Activated CD4-positive, alpha-beta T cell treated with anti-CD3 and anti-CD28 coated beads, Interleukin-2, amount 10 ng/mL, durations not matched to agents 24 days and 14 days (primary cell): ENCODE data around the gene TUBB4B. TPM values are rescaled to one million over a fixed set of nuclear protein-coding genes. Genes with fewer than 3 reads are reported as not detected.
"Not testable (repeated sequence)": the region's sequence is repeated elsewhere in the genome, so short reads cannot be mapped to it uniquely, and the experiment has no call there.

Experiments used
- DNase-seq: peaks from one replicate; pipeline ENCODE4 v3.0.0; 2022
- H3K27ac Mint-ChIP-seq: one replicate; pipeline ENCODE4 v1.8.0; 2022; ENCODE audit warnings: mild to moderate bottlenecking, mixed read lengths
- H3K27me3 Mint-ChIP-seq: one replicate; pipeline ENCODE4 v1.8.0; 2022; ENCODE audit warnings: mixed read lengths
- H3K36me3 Mint-ChIP-seq: one replicate; pipeline ENCODE4 v1.8.0; 2022; ENCODE audit warnings: low read depth, mild to moderate bottlenecking, mixed read lengths
- H3K4me1 Mint-ChIP-seq: one replicate; pipeline ENCODE4 v1.8.0; 2021; ENCODE audit warnings: mixed read lengths
- H3K4me3 Mint-ChIP-seq: one replicate; pipeline ENCODE4 v1.8.0; 2022; ENCODE audit warnings: mild to moderate bottlenecking, moderate library complexity, mixed read lengths
- H3K9me3 Mint-ChIP-seq: one replicate; pipeline ENCODE4 v1.8.0; 2021; ENCODE audit warnings: mixed read lengths
- intact Hi-C: fragments of 100-400 bp; cut with micrococcal nuclease; formaldehyde crosslinking; loops from one replicate; pipeline ENCODE4 v1.15.1; 2023
- total RNA-seq: library from RNA; stranded (reverse); gene quantifications from 2 replicates; pipeline ENCODE4 v1.2.3, GENCODE V29; 2022

TUBB4B gene
- total RNA-seq, 1 donor from 2014 or later = 299 TPM

DNA sequence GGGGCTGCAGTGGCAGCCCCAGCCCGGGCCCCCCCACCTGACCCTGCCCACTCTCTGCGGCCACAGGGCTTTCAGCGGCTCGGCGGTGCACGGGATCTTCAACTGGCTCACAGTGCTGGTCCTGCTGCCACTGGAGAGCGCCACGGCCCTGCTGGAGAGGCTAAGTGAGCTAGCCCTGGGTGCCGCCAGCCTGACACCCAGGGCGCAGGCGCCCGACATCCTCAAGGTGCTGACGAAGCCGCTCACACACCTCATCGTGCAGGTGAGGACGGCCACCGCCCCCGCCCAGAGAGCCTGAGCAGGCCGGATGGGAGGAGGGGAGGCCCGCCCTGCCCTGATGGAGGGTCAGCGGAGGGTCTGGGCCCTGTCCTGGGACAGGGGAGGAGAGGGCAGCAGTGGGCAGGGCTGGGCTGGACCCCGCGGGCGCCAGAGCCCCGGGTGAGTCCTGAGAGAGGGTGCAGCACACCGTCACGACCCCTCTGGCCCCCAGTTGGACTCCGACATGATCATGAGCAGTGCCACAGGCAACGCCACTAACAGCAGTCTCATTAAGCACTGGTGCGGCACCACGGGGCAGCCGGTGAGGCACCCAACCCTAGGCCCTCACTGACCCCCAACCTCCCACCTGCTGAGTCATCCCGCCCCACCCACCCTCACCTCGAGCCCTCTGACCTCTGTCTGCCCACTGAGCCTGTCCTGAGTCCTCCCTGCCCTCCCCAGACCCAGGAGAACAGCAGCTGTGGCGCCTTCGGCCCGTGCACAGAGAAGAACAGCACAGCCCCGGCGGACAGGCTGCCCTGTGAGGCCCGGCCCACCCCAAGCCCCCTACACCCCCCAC is 7.7 kb upstream of the TUBB4B start:
- Mint-ChIP-seq H3K36me3 (no peaks in the 10 kb centered on the region), H3K27ac (no peak overlapping the region), H3K4me1 (peaks cover 2% of the 10 kb centered on the region), H3K9me3 (no peaks in the 10 kb centered on the region), H3K4me3 (no peak overlapping the region), H3K27me3 (peaks cover 2% of the 10 kb centered on the region)
- no peak for DNase-seq
- intact Hi-C loops = no loop called here

DNA sequence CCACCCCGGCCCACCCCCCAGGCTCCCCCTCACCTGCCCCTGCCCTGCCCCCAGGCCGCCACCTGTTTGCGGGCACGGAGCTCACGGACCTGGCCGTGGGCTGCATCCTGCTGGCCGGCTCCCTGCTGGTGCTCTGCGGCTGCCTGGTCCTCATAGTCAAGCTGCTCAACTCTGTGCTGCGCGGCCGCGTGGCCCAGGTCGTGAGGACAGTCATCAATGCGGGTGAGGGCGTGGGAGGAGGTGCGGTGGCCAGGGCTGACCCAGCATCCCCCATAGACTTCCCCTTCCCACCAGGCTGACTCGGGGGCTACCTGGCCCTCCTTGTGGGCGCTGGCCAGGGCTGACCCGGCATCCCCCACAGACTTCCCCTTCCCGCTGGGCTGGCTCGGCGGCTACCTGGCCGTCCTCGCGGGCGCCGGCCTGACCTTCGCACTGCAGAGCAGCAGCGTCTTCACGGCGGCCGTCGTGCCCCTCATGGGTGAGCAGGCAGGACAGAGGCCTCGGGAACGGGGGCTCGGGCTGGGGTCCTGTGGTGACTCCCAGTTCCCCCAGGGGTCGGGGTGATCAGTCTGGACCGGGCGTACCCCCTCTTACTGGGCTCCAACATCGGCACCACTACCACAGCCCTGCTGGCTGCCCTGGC is 6.9 kb upstream of the TUBB4B start:
- Mint-ChIP-seq H3K9me3 (no peaks in the 10 kb centered on the region), H3K27ac (no peak overlapping the region)
- intact Hi-C loops = no loop called here

DNA sequence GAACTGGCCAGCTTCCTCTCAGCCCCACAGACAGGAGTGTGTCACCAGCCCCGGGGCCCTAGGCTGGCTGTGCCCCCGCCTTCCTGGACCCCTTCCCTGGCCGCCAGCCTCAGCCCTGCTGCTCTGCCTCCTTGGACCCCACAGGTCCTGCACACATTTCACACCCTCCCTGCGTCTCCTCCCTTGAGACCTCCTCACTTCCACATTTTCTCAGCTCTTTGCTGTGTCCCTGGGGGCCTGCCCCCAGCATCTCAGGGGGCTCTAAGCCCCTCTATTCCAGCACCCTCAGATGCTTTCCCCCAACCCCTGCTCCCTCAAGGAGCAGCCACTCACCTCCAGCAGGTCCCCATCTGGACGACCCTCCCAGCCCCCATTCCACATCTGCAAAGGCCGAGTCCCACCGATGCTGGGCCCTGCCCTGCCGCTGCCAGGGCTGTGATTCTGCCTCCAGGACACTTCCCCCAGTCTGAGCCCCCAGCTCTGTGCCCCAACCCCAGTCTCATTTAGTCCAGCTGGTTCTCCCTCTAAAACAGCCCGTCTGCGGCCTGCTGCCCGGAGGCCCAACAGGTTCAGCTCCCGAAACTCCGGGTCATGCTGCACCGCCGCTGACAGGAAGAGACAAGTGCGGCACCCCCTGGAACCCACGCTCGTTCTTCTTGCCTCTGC is 6.2 kb upstream of the TUBB4B start:
- Mint-ChIP-seq H3K27ac (no peak overlapping the region), H3K4me1 (peaks cover 7% of the 10 kb centered on the region), H3K36me3 (peaks cover 2% of the 10 kb centered on the region), H3K9me3 (no peaks in the 10 kb centered on the region), H3K4me3 (no peak overlapping the region), H3K27me3 (peaks cover 2% of the 10 kb centered on the region)
- no peak for DNase-seq
- intact Hi-C loops = no loop called here

More for the DNA sequence above, 6.9 kb upstream of the TUBB4B start:
- H3K4me1 Mint-ChIP-seq = peaks cover 7% of the 10 kb centered on the region
- H3K27me3 Mint-ChIP-seq = peaks cover 2% of the 10 kb centered on the region
- H3K4me3 Mint-ChIP-seq = no peak overlapping the region
- peaks cover 2% of the 10 kb centered on the region for H3K36me3 Mint-ChIP-seq
- no peak for DNase-seq

DNA sequence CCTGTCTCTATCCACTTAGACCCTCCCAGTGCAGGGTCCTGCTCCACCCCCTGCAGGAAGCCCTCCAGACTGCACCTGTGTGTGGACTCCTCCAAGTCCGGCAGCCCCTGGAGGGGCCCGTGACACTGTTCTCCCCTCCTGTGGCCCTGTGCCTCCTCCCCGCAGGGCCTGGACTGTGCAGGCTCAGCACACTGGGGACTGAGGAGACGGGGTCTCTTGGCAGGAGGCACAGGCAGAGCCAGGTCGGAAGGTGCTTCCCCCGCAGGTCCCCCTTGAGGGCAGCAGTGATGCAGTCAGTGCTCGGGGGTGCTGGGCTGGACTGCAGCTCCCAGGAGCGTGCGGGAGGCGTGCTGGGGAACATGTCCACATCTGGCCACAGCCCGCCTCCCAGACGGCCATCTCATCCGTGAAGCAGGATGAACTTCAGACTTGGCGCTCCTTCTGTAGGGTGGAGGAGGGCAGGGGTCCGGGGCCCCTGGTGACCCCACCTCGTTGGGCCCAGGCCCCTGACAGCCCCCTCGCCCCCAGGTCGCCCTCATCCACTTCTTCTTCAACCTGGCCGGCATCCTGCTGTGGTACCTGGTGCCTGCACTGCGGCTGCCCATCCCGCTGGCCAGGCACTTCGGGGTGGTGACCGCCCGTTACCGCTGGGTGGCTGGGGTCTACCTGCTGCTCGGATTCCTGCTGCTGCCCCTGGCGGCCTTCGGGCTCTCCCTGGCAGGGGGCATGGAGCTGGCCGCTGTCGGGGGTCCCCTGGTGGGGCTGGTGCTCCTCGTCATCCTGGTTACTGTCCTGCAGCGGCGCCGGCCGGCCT is 5.5 kb upstream of the TUBB4B start:
- peaks cover 7% of the 10 kb centered on the region for H3K4me1 Mint-ChIP-seq
- no peak overlapping the region for H3K4me3 Mint-ChIP-seq
- H3K27ac Mint-ChIP-seq = no peak overlapping the region
- H3K36me3 Mint-ChIP-seq = peaks cover 2% of the 10 kb centered on the region
- H3K27me3 Mint-ChIP-seq = peaks cover 2% of the 10 kb centered on the region
- intact Hi-C loops = loop anchor here (2.0 kb wide), 1 partner anchor 47 kb away; the partner anchor contains the start of genes ANAPC2 and SSNA1
- no peaks in the 10 kb centered on the region for H3K9me3 Mint-ChIP-seq
- DNase-seq = no peak

DNA sequence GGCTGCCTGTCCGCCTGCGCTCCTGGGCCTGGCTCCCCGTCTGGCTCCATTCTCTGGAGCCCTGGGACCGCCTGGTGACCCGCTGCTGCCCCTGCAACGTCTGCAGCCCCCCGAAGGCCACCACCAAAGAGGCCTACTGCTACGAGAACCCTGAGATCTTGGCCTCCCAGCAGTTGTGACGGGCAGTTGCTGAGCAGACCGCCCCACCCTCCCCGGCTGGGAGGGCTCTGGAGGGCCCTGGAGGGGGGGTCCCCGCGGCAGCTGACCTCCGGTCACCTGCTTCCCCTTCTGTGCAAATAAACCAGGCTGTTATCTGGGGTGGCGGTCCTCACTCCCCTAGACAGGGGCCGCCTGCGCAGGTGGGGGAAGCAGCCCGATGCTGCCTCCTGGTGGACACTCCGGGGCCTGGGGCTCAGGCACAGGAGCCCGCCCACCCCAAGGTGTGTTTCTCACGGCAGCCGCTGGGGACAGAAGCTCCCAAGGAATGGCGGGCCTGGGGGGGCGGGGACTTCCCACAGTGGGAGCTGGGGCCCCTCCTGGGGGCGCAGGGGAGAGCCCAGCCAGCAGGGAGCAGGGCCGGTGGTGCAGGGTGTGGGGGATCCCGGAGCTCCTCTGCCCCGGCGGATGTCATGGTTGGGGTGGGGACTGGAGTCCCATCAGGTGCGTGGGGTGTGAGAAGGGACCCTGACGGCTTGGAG is 4.7 kb upstream of the TUBB4B start:
- Mint-ChIP-seq H3K36me3 (peaks cover 5% of the 10 kb centered on the region), H3K4me3 (no peak overlapping the region), H3K9me3 (no peaks in the 10 kb centered on the region)

DNA sequence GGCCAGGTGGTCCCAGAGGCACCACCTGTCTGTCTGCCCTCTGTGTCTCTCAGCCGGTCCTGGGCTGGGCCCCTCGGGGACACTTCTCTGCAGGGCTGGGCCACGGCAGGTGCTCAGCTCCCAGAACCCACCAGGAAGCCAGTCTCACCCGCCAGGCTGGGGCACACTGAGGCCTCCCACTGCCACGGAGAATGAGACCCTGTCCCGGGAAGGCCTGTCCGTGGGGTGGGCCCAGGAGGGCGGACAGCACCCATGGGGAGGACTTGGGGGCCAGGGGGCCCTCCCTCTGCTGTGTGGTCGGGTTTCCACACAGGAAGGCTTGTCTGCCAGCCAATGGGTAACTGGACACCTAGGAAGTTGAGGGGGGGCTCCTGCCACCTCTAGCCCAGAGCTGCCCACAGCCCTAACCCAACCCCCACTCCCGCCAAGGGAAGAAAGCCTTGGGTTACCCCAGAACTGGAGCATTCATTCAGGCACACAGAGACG is 4.1 kb upstream of the TUBB4B start:
- no peak for DNase-seq
- Mint-ChIP-seq H3K27ac (no peak overlapping the region), H3K36me3 (peaks cover 9% of the 10 kb centered on the region), H3K4me1 (peaks cover 7% of the 10 kb centered on the region), H3K4me3 (no peak overlapping the region), H3K9me3 (no peaks in the 10 kb centered on the region), H3K27me3 (peaks cover 3% of the 10 kb centered on the region)
- intact Hi-C loops = loop anchor here (2.0 kb wide), 1 partner anchor 48 kb away; the partner anchor contains the start of genes ANAPC2 and SSNA1

More for the DNA sequence above, 4.7 kb upstream of the TUBB4B start:
- H3K27me3 Mint-ChIP-seq = peaks cover 3% of the 10 kb centered on the region
- intact Hi-C loops = loop anchor here (2.0 kb wide), 1 partner anchor 48 kb away; the partner anchor contains the start of genes ANAPC2 and SSNA1
- no peak overlapping the region for H3K27ac Mint-ChIP-seq
- DNase-seq = peak; percentile 97
- H3K4me1 Mint-ChIP-seq = peaks cover 7% of the 10 kb centered on the region

DNA sequence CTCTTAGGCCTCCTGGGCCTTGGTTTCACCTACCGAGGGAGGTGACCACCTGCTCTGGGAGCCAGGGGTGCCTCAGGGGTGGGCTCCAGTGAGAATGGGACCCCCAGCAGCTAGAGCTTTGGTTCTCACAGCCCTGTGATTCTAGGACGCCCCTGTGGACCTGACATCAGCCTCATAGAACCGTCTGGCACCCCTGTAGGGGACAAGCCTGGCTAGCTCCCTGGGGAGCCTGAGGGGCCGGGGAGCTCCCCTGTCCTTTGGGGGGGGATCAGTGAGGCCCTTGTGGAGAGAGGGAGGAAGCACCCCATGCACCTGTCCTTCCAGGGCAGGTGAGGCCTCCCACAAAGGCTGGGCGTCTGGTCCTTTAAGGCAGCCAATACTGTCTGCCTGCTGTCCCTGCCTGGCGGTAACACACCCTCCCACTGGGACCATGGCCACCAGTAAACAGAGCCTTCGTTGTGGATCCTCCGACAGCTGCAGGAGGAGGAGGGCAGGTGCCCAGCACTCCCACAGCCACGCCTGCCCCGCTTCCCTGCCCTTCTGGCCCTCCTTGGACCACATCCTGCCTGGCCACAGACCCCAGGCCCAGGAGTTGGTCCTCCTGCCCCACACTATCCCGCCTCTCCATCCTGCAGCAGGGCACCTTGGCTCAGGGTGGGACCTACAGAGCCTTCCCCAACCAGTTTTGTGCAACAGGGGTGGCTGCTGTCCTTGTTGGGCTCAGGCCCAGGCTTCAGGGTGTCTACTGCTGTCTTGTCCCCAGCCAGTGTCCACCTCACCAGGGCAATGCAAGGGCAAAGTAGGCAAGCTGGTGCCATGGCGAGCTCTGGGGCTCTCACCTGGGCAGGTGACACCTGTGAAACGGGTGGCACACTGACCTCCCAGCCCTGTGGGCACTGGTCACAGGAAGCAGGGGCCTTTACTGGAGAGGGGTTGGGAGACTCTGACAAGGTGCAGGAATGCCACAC is 3.0 kb upstream of the TUBB4B start:
- H3K27ac Mint-ChIP-seq = no peak overlapping the region
- peaks cover 3% of the 10 kb centered on the region for H3K27me3 Mint-ChIP-seq
- intact Hi-C loops = loop anchor here (2.0 kb wide), 1 partner anchor 49 kb away; the partner anchor contains the start of genes ANAPC2 and SSNA1
- no peak for DNase-seq
- peaks cover 17% of the 10 kb centered on the region for H3K4me1 Mint-ChIP-seq
- peaks cover 20% of the 10 kb centered on the region for H3K36me3 Mint-ChIP-seq
- H3K9me3 Mint-ChIP-seq = no peaks in the 10 kb centered on the region
- H3K4me3 Mint-ChIP-seq = peak overlapping the region; percentile 15

DNA sequence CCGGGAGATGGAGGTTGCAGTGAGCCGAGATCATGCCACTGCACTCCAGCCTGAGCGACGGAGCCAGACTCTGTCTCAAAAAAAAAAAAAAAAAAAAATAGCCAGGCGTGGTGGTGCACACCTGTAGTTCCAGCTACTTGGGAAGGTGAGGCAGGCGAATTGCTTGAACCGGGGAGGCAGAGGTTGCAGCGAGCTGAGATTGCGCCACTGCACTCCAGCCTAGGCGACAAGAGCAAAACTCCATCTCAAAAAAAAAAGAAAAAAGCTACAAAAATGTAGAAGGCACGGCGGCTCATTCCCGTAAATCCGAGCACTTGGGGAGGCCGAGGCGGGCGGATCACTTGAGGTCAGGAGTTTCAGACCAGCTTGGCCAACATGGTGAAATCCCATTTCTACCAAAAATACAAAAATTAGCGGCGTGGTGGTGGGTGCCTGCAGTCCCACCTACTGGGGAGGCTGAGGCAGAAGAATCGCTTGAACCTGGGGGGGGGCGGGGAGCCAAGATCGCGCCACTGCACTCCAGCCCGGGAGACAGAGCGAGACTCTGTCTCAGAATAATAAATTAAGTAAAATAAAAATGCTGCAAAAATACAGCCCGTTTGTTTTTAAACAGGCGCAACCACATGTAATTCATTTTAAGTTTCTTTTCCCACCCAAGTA is 1.4 kb upstream of the TUBB4B start:
- Mint-ChIP-seq H3K36me3 (peaks cover 28% of the 10 kb centered on the region), H3K4me3 (peak overlapping the region; percentile 90), H3K27ac (peak overlapping the region; percentile 53), H3K4me1 (peaks cover 19% of the 10 kb centered on the region)
- DNase-seq, H3K27me3 Mint-ChIP-seq, H3K9me3 Mint-ChIP-seq: not testable (repeated sequence)
- intact Hi-C loops = loop anchor here (2.0 to 5.0 kb wide), 2 partner anchors 37 to 111 kb away; partner anchors contain the start of gene TPRN

DNA sequence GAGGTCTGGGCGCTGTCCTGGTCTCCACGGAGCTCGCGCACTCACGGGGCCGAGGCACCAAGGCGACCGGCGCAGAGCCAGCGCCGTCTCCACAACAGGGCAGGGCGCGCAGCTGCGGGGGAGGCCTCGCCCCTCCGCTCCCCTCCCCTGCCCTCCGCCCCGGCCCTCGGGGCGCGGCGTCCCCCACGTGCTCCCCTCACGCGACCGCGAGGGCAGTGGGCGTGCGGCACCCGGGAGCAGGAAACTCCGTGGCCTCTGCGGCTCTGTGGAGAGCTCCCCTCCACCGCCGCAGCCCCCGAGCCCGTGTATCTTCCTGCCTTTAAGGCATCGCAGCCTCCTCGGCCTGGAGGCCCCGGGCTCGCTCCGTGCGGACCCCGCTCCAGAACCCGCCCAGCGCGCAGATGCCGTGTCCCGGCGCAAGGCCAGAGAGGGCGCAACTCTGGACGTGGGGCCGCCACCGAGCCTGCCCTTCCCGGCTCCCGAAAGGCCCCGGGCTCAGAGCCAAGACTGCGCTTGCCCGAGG is 708 bp upstream of the TUBB4B start:
- Mint-ChIP-seq H3K27ac (peak overlapping the region; percentile 53), H3K4me1 (peaks cover 19% of the 10 kb centered on the region), H3K36me3 (peaks cover 28% of the 10 kb centered on the region), H3K4me3 (peak overlapping the region; percentile 90), H3K9me3 (no peaks in the 10 kb centered on the region), H3K27me3 (peaks cover 2% of the 10 kb centered on the region)
- intact Hi-C loops = loop anchor here (2.0 to 5.0 kb wide), 2 partner anchors 38 to 112 kb away; partner anchors contain the start of gene TPRN
- peak; percentile 93 for DNase-seq

DNA sequence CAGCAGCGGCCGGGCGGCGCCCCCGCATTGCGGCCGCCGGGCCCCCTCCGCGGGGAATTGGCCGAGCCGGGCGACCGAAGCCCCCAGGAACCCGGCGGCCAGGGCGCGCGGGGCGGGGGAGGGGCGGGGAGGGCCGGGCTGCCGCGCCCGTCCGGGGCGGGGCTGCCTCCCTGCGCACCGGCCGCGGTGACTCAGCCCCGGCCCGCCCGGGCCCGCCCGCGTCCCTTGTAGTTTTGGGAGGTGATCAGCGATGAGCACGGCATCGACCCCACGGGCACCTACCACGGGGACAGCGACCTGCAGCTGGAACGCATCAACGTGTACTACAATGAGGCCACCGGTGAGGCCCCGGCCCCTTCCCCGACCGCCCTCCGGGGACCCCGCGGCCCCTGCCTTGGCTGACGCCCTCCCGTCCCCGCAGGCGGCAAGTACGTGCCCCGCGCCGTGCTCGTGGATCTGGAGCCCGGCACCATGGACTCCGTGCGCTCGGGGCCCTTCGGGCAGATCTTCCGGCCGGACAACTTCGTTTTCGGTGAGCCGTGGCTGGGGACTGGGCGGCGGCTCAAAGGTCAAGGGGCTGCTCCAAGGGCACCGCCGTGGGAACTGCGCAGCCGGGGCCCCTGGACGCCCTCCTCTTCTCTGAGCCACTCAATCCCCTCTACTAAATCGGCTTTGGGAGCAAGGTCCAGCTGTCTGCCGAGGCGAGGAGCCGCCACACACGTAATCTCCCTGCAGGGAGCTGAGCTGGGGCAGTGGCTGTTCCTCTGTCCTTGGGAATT is 592 bp downstream of the TUBB4B start:
- Mint-ChIP-seq H3K4me1 (peaks cover 19% of the 10 kb centered on the region), H3K27ac (peak overlapping the region; percentile 83), H3K9me3 (no peaks in the 10 kb centered on the region), H3K36me3 (peaks cover 28% of the 10 kb centered on the region), H3K27me3 (peaks cover 2% of the 10 kb centered on the region), H3K4me3 (peak overlapping the region; percentile 90)
- intact Hi-C loops = loop anchor here (1.0 to 5.0 kb wide), 4 partner anchors 14 to 113 kb away; partner anchors contain the start of genes NELFB and TPRN
- DNase-seq = peak; percentile 90
